NB4 (cell line): Measurements from ENCODE around the gene STAC3.

Experiments
- DNase-seq: peaks from one replicate; pipeline ENCODE4 v3.0.0; 2010; ENCODE audit warnings: low read depth
- H3K4me3 ChIP-seq: one replicate; pipeline ENCODE4 v1.5.1; 2011; ENCODE audit warnings: mild to moderate bottlenecking, low read depth, low read length, moderate library complexity
- MYC ChIP-seq: IDR thresholded peaks from 2 replicates; pipeline ENCODE4 v1.6.1; 2011; ENCODE audit warnings: low read depth, low read length
- POLR2A ChIP-seq: IDR thresholded peaks from 2 replicates; pipeline ENCODE4 v1.6.1; 2011; ENCODE audit warnings: mild to moderate bottlenecking; ENCODE audit not compliant: insufficient read length; ENCODE audit errors: extremely low read depth
- TF ChIP-seq, protein P1 (sequence below): IDR thresholded peaks from 2 replicates; pipeline ENCODE4 v1.6.1; 2011; ENCODE audit warnings: low read depth, low read length
- TF ChIP-seq, protein P2 (sequence below): IDR thresholded peaks from one replicate; pipeline ENCODE4 v1.5.1; 2012; ENCODE audit warnings: low read depth, low read length

The STAC3 gene

DNA sequence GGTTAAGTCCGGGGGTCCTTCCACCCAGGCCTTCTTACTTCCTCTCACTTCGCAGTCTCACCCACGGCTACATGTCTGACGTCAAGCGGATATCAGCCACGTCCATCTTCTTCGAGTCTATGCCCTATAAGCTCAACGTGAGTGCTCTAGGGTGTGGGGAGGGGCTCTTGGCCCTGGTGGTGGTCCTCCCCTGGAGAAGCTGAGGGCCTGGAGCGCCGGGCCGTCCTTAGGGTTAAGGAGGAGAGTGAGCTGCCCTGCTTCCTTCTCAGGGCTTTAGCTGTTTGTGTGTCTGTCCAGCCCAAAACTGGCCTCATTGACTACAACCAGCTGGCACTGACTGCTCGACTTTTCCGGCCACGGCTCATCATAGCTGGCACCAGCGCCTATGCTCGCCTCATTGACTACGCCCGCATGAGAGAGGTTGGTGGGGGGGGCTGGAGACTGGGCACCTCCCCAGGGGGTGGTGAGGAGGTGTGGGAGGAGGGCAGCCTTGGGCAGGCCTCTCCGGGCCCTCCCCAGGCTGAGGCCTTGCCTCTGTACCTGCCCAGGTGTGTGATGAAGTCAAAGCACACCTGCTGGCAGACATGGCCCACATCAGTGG is 18.7 kb downstream of the STAC3 start:
- TF ChIP-seq, protein P1, sequence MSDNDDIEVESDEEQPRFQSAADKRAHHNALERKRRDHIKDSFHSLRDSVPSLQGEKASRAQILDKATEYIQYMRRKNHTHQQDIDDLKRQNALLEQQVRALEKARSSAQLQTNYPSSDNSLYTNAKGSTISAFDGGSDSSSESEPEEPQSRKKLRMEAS = no peak
- TF ChIP-seq POLR2A (no peak), MYC (no peak)
- TF ChIP-seq, protein P2, sequence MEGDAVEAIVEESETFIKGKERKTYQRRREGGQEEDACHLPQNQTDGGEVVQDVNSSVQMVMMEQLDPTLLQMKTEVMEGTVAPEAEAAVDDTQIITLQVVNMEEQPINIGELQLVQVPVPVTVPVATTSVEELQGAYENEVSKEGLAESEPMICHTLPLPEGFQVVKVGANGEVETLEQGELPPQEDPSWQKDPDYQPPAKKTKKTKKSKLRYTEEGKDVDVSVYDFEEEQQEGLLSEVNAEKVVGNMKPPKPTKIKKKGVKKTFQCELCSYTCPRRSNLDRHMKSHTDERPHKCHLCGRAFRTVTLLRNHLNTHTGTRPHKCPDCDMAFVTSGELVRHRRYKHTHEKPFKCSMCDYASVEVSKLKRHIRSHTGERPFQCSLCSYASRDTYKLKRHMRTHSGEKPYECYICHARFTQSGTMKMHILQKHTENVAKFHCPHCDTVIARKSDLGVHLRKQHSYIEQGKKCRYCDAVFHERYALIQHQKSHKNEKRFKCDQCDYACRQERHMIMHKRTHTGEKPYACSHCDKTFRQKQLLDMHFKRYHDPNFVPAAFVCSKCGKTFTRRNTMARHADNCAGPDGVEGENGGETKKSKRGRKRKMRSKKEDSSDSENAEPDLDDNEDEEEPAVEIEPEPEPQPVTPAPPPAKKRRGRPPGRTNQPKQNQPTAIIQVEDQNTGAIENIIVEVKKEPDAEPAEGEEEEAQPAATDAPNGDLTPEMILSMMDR = no peak
- no peak overlapping the region for H3K4me3 ChIP-seq
- no peak for DNase-seq

DNA sequence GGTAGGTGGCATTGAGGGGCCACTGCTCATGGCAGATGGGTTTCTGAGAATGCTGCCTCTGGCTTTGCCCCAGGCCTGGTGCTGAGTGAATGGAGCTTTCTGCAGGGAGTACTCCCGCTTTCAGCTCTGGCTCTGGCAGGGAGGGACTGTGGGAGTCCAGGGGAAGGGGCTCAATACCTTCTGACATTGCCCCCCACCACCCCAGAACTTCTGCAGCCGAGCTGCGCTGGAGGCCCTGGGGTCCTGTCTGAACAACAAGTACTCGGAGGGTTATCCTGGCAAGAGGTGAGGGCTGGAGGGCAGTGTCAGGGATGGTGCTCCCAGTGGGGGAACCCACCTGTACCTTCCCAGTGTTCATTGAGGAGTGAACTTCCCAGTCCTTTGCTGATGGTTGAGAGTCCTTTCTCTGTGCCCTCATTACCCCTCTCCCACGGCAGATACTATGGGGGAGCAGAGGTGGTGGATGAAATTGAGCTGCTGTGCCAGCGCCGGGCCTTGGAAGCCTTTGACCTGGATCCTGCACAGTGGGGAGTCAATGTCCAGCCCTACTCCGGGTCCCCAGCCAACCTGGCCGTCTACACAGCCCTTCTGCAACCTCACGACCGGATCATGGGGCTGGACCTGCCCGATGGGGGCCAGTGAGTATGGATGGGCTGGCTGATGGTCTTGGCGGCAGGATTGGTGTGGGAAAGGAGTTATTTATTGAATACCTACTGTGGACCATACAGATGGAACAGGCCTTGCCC is 19.5 kb downstream of the STAC3 start:
- DNase-seq = no peak
- TF ChIP-seq, protein P1 = no peak
- TF ChIP-seq, protein P2 = no peak
- TF ChIP-seq MYC = no peak
- TF ChIP-seq POLR2A = no peak
- H3K4me3 ChIP-seq = peak overlapping the region; percentile 87

DNA sequence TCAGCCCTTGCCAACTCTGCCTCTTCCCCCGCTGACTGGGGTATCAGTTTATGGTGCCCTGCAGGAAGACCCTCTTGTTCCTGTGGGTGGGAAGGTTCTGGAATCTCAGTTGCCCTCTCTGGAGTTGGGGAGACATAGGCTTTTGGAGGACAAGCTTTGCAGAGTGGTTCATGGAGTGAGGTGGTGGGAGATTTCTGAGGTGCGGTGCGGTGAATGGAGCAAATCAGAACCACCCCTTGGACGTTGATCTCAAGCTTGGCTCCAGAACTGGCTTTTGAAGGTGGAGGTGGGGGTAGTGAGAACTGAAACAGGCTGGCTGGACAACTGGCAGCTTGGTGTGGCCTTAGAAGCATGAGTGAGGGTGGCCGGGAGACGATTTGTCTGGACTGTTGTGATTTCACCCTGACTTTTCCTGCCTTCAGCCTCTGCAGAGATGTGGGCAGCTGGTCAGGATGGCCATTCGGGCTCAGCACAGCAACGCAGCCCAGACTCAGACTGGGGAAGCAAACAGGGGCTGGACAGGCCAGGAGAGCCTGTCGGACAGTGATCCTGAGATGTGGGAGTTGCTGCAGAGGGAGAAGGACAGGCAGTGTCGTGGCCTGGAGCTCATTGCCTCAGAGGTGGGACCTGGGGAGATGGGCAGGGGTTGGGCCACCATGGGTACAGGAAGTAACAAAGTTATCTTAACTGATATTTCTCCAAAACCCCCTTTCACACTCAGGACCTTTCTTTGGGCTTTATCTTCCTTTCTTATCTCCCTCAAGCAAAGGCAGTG is 20.4 kb downstream of the STAC3 start:
- TF ChIP-seq, protein P2 = no peak
- TF ChIP-seq, protein P1 = no peak
- TF ChIP-seq MYC = no peak
- H3K4me3 ChIP-seq = peak overlapping the region; percentile 87
- no peak for DNase-seq

DNA sequence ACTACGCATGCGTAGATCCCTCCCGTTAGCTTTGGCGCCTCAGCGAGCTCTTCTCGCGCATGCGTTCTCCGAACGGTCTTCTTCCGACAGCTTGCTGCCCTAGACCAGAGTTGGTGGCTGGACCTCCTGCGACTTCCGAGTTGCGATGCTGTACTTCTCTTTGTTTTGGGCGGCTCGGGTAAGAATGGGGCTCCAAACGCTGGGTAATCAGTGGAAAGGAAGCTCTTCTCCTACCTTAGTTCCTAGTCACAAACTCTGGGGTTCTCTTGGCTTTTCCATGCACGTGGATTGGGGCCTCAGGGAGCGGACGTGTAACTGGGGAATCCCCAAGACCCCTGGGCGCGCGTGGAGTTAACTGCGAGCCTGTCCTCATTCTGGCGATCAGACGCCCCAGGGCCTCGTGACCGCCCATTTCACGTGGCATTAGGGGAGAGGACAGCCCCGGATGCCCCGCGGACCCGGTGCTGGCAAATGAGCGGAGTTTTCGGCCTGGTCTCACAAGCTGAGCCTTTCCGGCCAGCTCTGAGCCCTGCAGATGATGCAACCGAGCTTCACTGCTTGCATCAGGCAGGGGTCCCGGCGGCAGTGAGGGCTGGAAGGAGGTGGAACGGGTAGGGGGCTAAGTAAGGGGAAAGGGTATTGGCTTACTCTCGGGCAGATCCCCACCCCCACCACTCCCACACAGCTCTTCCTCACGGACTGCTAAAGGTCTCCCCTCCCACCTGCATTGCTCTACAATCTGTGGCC is 21.2 kb downstream of the STAC3 start, which contains the start of gene SHMT2:
TSS of gene SHMT2 (plus strand) at position 78 of the 747 bp plus-strand sequence. CDS start at position 146, 68 bp downstream.
- peak; percentile 96 for DNase-seq
- TF ChIP-seq, protein P1 = peak; percentile 66
- peak; percentile 7; the same call in 1 of the 2 replicates for TF ChIP-seq MYC
- TF ChIP-seq POLR2A = peak; percentile 81
- TF ChIP-seq, protein P2 = no peak
- H3K4me3 ChIP-seq = peak within 1 kb of the TSS; percentile 87

DNA sequence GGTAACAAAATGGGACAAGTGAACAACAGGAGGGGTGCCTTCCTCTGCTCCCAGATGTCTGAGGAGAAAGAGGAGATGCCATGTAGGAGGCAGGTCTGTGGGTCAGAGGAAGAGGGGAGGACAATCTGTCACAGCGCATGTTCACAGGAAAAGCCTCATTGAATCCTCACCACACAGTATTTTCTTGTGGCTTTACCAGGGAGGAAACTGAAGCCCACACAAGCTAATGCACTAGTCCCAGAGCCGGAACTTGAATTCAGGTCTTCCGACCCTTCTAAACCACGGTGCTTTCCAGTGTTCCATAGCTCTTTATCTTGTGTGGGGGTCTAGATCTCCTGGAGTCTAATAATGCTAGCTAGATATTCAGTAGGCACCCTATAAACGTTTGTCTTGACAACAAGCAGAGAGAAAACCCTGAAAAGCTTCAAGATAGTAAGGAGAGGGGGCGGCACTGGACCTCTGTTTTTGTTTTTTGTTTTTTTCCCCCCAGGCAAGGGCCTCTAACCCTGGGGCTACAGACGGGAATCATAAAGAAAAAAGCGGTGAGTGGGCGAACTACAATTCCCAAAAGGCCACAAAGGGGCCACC is 21.8 kb downstream of the STAC3 start:
- peak; percentile 84 for DNase-seq

More for the DNA sequence above, 21.8 kb downstream of the STAC3 start:
- peak overlapping the region; percentile 87 for H3K4me3 ChIP-seq
- TF ChIP-seq POLR2A = no peak
- TF ChIP-seq MYC = 0 out of 2 replicates have a peak, but pooled peaks have one; percentile 7
- TF ChIP-seq, protein P2 = no peak
- TF ChIP-seq, protein P1 = peak; percentile 12; the same call in 1 of the 2 replicates
